ENCODE results near the gene PPP2R1B. TPM values are rescaled to one million over a fixed set of nuclear protein-coding genes. Genes with fewer than 3 reads are reported as not detected.

The PPP2R1B gene
- polyA plus RNA-seq, 1 donor (not counting 4 experiments of a cell fraction or from before 2014, with no cell fraction given): 33.6 TPM

GRCh38 chr11:111788051-111788450 lies 21.9 kb upstream of the PPP2R1B start:
- TF ChIP-seq EZH2 (IDR thresholded peaks at IDR 0.05; ENCODE audit: low read length) (no peak), CTCF (optimal IDR thresholded peaks at IDR 0.05 in 1 of 3, IDR thresholded peaks at IDR 0.05 in 1 of 3, conservative IDR thresholded peaks at IDR 0.05 in 1 of 3; ENCODE audit: extremely low read depth in 1 of 3, insufficient read depth in 2 of 3, low read length in 3 of 3) (no peak)
- DNase-seq (ENCODE audit: low read depth, low spot score) (no peak), FAIRE-seq (no peak)
- Histone ChIP-seq H3K27me3 (ENCODE audit: control insufficient read depth, extremely low read depth, insufficient read depth, low read length) (no peaks in the 10 kb centered on the region), H3K4me3 (ENCODE audit: control insufficient read depth in 2 of 3, extremely low read depth in 1 of 3, insufficient read depth in 2 of 3, low read depth in 1 of 3, low read length in 3 of 3) (no peak overlapping the region), H2AFZ (ENCODE audit: control insufficient read depth, low read length) (no peak overlapping the region), H3K9me1 (ENCODE audit: control insufficient read depth, extremely low read depth, insufficient read depth, low read length) (no peaks in the 10 kb centered on the region), H4K20me1 (ENCODE audit: control insufficient read depth, extremely low read depth, insufficient read depth, low read length) (no peaks in the 10 kb centered on the region), H3K9me3 (ENCODE audit: control insufficient read depth, low read depth, low read length) (no peaks in the 10 kb centered on the region), H3K27ac (ENCODE audit: control insufficient read depth, insufficient read depth, low read length) (no peak overlapping the region), H3K79me2 (ENCODE audit: control insufficient read depth, insufficient read depth, low read length) (no peaks in the 10 kb centered on the region), H3K4me1 (ENCODE audit: control insufficient read depth, extremely low read depth, insufficient read depth, low read length) (no peaks in the 10 kb centered on the region), H3K36me3 (ENCODE audit: control insufficient read depth in 2 of 2, extremely low read depth in 1 of 2, insufficient read depth in 2 of 2, low read length in 2 of 2) (peaks cover 1 to 2% of the 10 kb centered on the region in 2 experiments), H3K4me2 (ENCODE audit: control insufficient read depth, extremely low read depth, insufficient read depth, low read depth, low read length) (no peak overlapping the region), H3K9ac (ENCODE audit: control insufficient read depth, extremely low read depth, insufficient read depth, low read length) (no peak overlapping the region)
- dilution Hi-C loops (cut with MboI; ENCODE audit: extremely low pct_ligation_motif_present, low sequenced_read_pairs): no loop called here

- DNase-seq (ENCODE audit: low read depth, low spot score): no peak
- Histone ChIP-seq H3K27ac (ENCODE audit: control insufficient read depth, insufficient read depth, low read length) (no peak overlapping the region), H3K4me3 (ENCODE audit: control insufficient read depth in 2 of 3, extremely low read depth in 1 of 3, insufficient read depth in 2 of 3, low read depth in 1 of 3, low read length in 3 of 3) (no peak overlapping the region), H3K9me3 (ENCODE audit: control insufficient read depth, low read depth, low read length) (no peaks in the 10 kb centered on the region), H3K79me2 (ENCODE audit: control insufficient read depth, insufficient read depth, low read length) (no peaks in the 10 kb centered on the region), H3K9ac (ENCODE audit: control insufficient read depth, extremely low read depth, insufficient read depth, low read length) (no peak overlapping the region), H3K4me1 (ENCODE audit: control insufficient read depth, extremely low read depth, insufficient read depth, low read length) (no peaks in the 10 kb centered on the region), H3K4me2 (ENCODE audit: control insufficient read depth, extremely low read depth, insufficient read depth, low read depth, low read length) (no peak overlapping the region), H3K27me3 (ENCODE audit: control insufficient read depth, extremely low read depth, insufficient read depth, low read length) (no peaks in the 10 kb centered on the region), H2AFZ (ENCODE audit: control insufficient read depth, low read length) (no peak overlapping the region), H4K20me1 (ENCODE audit: control insufficient read depth, extremely low read depth, insufficient read depth, low read length) (no peaks in the 10 kb centered on the region), H3K9me1 (ENCODE audit: control insufficient read depth, extremely low read depth, insufficient read depth, low read length) (no peaks in the 10 kb centered on the region), H3K36me3 (ENCODE audit: control insufficient read depth in 2 of 2, extremely low read depth in 1 of 2, insufficient read depth in 2 of 2, low read length in 2 of 2) (peaks cover 2 to 3% of the 10 kb centered on the region in 2 experiments)
- no peak for TF ChIP-seq CTCF (optimal IDR thresholded peaks at IDR 0.05 in 1 of 3, IDR thresholded peaks at IDR 0.05 in 1 of 3, conservative IDR thresholded peaks at IDR 0.05 in 1 of 3; ENCODE audit: extremely low read depth in 1 of 3, insufficient read depth in 2 of 3, low read length in 3 of 3)
- dilution Hi-C loops (cut with MboI; ENCODE audit: extremely low pct_ligation_motif_present, low sequenced_read_pairs): no loop called here
- FAIRE-seq: no peak
Measured at GRCh38 chr11:111785886-111786412, 19.8 kb upstream of the PPP2R1B start.
